Fibroblast of lung (primary cell): ENCODE results near the gene TK1.

ENCODE experiments used
- EZH2 ChIP-seq: IDR thresholded peaks from 2 replicates; pipeline ENCODE4 v1.5.1; 2012; ENCODE audit warnings: low read length, control low read depth, mild to moderate bottlenecking; ENCODE audit errors: missing control alignments
- TF ChIP-seq, protein P1 (sequence below), 2 donors: IDR thresholded peaks in 1 of 2; conservative IDR thresholded peaks in 1 of 2; 1 replicate in 1 of 2; 2 replicates in 1 of 2; pipeline ENCODE4 v1.5.1; 2011 to 2012; ENCODE audit warnings: low read length in 2 of 2, control low read depth in 1 of 2, inconsistent platforms in 1 of 2, low read depth in 1 of 2, mild to moderate bottlenecking in 1 of 2

DNA sequence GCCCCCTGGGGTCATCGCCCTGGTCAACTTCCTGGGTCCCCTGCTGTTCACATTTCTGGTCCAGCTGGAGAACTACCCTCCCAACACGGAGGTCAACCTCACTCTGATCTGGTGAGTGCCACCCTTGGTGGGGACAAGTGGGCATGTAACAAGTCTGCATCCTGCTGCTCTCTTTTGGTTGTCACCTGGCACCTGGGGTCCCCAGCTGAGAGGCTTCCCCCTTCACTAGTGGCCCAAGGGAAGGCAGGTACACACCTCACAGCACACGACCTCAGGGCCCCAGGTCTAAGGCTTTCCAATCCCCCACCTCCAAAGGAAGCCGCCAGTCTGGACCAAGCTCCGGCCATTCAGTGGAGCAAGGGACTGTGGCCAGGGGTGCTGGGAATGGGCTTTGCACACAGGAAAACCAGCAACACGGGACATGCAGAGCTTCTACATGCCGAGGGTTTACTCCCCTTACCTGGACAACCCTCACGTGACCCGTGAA lies 51.9 kb downstream of the TK1 start:
- TF ChIP-seq, protein P1, sequence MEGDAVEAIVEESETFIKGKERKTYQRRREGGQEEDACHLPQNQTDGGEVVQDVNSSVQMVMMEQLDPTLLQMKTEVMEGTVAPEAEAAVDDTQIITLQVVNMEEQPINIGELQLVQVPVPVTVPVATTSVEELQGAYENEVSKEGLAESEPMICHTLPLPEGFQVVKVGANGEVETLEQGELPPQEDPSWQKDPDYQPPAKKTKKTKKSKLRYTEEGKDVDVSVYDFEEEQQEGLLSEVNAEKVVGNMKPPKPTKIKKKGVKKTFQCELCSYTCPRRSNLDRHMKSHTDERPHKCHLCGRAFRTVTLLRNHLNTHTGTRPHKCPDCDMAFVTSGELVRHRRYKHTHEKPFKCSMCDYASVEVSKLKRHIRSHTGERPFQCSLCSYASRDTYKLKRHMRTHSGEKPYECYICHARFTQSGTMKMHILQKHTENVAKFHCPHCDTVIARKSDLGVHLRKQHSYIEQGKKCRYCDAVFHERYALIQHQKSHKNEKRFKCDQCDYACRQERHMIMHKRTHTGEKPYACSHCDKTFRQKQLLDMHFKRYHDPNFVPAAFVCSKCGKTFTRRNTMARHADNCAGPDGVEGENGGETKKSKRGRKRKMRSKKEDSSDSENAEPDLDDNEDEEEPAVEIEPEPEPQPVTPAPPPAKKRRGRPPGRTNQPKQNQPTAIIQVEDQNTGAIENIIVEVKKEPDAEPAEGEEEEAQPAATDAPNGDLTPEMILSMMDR (conservative IDR thresholded peaks at IDR 0.05 in 1 of 2, IDR thresholded peaks at IDR 0.05 in 1 of 2; ENCODE audit: low read depth in 1 of 2, low read length in 2 of 2): no peak
- TF ChIP-seq EZH2: no peak
